Measurements from ENCODE around the gene BTBD18.

The BTBD18 gene, protein sequence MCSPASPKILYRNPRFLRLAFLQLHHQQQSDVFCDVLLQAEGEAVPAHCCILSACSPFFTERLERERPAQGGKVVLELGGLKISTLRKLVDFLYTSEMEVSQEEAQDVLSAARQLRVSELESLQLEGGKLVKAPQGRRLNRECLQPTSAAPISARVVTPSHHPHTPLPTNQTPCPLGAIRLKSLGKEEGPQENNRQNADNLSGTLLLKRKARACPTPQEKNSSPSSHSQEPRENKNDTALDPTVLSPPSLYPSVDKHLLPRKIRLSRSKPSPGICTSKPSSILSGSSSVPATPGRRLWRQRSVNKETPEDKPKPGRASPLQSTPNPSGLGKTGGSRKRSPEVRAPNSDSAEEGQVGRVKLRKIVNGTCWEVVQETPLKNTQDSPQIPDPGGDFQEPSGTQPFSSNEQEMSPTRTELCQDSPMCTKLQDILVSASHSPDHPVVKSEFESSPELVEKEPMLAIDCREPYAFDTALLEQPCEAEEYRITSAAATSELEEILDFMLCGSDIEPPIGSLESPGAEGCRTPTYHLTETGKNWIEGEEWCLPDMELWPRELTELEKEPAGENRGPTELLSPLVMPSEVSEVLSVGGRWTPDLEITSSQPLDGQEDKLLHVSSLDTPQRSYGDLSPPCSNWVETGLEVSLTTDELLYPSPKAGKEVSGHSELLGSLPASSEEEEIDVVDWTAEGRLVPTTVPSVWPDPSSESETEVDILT

DNA sequence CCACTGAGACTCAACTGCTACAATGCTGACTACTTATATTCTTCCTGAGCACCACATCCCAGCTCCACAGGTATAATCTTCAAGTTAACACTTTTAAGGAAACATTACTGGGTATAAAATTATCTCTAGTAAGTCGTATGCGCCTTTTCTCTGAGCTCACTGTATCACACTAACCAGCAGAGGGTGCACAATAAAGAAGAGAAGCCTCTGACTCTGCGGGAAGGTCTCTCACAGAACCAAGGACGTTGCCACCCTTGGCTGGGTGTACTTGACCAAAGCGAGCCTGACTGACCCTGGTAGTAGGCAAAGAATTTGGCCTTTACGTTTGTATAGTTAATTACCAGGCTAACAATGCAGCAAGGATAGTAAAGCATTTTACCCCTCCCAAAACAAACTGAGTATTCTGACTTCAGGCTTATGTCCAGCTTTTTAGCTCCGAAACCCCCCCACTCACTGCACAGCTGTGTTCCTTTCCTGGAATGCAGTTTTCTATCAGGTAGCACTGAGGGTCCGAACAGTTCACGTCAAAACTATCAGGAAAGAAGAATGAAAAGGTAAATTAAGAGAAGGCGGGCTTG is at the start of gene BTBD18:
Gene BTBD18, minus strand, starts transcription at position 144 of the 578 bp plus-strand sequence. CDS start 631 bp downstream, outside the sequence.
- DNase-seq, result peak in 14 of 42 donors; percentile 11 to 66 (median 36)
- intact Hi-C loops (cut with DNase I), result no loop called here

DNA sequence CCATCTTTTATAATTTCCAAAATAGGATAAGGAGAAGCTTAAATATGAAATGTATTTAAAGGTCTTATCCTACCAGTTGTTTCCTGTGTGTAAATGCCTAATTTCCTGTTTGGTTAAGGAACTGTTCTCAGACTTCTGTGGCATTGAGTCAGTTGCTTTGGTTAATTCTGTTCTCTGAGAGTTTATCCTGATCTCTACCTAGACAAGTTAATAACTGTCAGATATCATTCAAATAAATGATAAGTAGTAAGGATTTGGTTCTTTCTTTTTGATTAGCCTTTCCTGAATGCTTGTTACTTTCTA is 49.5 kb upstream of the BTBD18 start:
- DNase-seq, result no peak
- intact Hi-C loops (cut with DNase I), result loop anchor here (5.0 kb wide), 3 partner anchors 59 to 134 kb away; partner anchors contain the start of genes MED19, SELENOH, TMX2 and ZDHHC5

DNA sequence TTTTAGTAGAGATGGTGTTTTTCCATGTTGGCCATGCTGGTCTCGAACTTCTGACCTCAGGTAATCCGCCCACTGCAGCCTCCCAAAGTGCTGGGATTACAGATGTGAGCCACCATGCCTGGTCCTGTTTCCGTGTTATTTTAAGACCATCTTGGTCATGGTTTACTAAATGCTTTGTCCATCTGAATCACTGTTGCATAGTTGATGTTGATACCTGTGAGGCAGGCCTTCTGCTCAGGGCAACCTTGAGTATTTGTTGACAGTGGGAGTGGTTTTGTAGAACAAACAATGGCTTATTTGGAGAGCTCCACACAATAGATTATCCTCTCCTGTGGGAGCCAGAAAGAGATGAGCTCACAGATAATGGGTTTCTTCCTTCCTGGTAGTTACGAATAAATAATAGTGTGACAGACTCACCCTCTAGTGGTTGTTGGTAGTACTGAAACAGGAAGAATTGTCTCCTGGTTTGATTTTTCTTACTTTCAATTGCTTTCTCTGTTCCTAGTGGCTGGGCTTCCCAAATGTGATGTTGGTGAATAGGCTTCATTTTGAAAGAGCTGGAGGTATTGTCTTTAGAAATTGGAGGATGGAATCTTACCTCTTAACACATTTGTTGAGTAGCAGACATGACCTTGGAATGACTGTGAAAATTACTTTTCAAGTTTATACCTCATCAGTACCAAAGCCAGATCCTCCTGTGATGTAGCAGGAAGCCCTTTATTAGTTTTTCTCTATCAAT is 49.0 kb upstream of the BTBD18 start:
- intact Hi-C loops (cut with DNase I), result loop anchor here (5.0 kb wide), 3 partner anchors 58 to 133 kb away; partner anchors contain the start of genes MED19, SELENOH, TMX2 and ZDHHC5
- peak in 10 of 42 donors; percentile 10 to 71 (median 30) for DNase-seq

DNA sequence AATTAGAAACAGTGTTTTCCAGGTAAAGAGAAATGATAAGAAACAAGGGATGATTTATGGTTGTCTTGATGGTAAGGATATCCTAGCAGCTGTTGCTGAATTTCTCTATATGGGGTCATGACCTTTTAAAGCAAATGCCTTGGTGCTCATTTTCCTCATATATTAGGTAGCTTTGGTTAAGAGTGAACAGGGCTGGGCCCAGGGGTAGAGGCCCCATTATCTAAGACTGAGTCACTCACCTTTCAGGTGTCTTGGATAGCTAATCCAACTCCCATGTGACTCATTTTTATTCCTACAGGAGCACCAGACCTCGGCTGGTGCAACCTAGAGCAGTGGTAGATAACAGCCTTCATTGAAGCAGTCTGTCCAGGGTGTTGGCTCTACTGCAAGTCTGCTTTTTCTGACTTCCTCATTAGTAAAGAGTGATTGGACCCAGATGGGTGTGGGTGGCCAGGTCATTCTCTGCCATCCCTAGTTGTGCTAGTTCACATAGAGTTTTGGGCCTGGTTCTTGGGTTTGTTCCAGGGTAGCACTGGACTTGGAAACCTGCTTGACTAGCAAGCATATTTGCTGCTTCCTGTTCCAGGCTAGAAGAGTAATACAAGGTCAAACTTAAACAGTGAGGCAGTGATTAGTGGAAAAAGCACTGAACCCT is 47.4 kb upstream of the BTBD18 start:
- DNase-seq, result peak in 1 of 42 donors; percentile 44
- intact Hi-C loops (cut with DNase I), result no loop called here

DNA sequence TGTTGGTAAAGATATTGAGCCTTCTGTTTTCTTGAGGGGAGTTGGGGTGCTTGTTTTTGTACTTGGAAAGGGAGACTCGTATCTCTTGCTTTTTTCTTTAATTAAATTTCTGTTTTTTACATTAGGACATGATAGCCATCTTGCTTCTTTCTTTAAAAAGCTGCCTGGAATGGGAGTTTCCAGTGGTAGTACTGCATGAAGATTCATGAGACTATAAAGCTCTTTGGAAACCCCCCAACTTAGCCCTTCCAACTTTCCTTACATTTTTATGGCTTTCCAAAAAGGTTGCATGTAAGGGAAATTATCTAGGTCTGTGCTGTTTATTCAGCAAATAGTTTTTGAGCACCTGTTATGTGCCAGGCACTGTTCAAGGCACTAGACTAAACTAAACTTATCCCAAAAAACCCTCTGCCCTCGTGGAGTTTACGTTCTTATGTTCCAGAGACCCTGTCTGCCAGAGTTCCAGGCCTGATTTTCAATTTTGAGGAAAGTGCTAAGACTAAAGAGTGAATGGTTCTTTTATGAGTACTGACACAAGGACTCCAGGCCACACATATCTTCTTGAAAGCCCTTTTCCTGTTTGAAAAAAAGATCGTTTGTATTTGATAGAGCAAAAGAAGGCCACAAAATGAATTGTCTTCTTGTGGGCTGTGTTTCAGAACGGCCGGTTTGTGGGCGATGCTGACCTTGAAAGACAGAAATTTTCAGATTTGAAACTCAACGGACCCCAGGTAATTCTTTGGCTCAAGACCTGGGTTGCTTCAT is 41.9 kb upstream of the BTBD18 start:
- no peak for DNase-seq
- intact Hi-C loops (cut with DNase I), result no loop called here

DNA sequence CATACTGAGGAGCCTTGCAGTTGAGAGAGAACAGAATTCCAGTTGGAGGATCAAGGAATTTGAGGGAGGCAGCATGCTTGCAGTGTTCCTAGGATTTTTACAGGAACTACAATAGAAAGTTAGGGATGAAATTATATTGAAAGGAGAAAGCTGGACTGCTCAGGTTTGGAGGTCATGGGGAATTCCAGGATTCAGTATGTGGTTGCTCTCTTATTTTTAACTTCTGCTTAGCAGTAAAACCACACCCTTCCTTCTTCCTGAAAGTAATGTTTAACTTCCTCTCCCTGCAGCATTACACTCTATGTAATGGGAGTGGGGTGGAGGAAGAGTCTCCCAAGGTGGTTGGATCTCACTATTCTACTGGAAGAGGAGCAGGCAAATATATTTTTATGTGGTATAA is 41.3 kb upstream of the BTBD18 start:
- DNase-seq, result no peak
- intact Hi-C loops (cut with DNase I), result no loop called here

DNA sequence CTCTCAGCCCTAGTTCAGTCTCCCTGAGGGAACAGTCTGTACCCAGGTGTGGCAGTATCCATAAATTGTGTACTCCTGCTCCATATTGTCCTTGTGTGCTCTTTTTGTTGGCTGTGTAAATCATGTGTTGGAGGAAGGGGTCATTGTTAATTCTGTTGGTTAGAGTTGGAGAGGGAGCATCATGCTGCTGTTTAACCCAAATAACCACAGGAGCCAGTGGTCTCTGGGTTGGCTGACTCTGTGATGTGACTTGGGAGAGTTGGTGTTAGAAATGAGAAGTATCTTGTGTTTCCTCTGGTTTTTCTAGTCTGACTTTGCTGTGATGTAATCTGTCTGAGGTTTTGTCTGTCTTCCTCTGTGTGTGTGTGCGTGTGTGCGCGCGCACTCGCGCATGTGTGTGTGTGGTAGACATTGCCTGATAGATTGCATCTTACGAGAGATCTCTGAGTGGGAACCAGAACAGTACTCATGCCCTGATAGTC is 40.5 kb upstream of the BTBD18 start:
- intact Hi-C loops (cut with DNase I), result no loop called here
- DNase-seq, result peak in 33 of 42 donors; percentile 14 to 80 (median 39)

DNA sequence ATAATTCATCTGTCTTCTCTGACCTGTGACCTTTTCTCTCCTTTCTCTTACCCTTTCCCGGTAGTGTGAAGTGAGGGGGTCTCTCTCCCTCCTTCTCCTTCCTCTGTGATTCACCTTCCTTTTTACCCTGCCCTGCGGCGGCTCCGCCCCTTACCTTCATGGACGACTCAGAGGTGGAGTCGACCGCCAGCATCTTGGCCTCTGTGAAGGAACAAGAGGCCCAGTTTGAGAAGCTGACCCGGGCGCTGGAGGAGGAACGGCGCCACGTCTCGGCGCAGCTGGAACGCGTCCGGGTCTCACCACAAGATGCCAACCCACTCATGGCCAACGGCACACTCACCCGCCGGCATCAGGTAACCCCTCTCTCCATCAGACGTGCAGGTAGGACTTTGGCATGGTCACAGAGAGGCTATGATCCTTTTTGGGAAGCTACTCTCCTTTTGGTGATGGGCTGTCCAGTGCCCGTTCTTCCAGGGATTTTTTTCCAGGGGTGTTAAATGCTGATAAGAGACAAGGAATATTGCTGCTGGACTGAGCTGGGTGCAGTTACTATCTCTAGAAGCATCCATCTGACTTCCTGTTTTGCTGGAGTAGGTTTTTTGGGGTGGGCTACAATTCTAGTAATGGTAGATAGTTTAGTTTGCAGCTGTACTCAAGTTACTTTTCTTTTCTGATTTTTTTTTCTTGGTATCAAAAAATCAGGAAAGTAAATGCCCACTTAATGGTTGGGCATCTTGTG is 39.9 kb upstream of the BTBD18 start:
- DNase-seq, result no peak
- intact Hi-C loops (cut with DNase I), result no loop called here

DNA sequence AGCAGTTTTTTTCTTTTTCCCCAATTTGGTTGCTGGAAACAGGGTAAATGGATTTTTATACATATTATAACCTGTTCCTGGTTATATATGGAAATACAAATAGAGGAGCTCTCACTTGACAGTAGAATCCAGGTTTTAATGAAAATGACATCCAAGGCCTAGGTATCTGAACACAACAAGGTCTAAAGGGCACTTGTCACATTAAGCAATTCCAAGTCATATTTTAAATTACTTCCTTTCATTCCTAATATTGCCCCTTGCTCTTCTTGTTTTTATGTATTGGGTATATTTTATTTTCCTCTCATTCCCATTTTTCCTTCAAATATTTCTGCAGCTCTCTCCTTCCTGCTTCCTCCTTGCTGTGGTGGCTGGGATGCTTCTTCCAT is 37.1 kb upstream of the BTBD18 start:
- DNase-seq, result no peak
- intact Hi-C loops (cut with DNase I), result no loop called here

DNA sequence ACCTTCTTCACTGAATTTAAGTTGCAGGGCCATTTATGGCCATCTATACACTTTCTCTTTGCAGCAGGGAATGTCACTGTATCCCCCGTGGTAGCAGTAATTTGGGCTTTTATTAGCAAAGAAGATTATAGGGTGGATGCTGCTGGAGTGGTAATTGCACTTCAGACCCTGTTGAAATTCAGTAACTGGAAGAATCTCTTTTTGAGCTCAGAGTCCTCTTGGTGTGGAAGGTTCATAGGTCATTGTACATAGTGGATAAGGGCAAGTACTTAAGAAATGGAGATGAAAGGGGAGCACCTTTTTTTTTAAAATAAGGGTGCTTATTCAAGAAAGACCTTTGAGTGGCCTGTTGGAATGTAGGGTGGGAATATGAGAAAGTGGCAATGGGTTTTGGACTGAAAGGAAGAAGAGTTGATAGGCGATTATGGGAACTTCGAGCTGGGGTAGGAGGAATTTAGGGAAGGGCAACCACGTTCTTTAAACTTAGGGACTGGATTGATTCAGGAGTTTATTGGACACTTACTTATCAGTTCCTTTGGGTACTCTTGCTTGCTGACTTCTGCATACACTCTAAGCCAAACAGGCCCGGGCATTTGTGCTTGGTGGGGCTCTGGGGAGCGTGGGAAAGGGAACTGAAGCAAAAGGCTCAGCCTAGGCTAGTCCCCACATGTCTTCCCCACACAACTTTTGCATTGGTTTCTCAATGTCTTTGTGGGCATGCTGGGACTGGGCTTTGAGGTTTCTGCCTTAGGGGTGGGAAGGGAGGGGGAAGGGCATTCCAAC is 36.5 kb upstream of the BTBD18 start:
- DNase-seq, result peak in 24 of 42 donors; percentile 20 to 58 (median 39)
- intact Hi-C loops (cut with DNase I), result no loop called here

DNA sequence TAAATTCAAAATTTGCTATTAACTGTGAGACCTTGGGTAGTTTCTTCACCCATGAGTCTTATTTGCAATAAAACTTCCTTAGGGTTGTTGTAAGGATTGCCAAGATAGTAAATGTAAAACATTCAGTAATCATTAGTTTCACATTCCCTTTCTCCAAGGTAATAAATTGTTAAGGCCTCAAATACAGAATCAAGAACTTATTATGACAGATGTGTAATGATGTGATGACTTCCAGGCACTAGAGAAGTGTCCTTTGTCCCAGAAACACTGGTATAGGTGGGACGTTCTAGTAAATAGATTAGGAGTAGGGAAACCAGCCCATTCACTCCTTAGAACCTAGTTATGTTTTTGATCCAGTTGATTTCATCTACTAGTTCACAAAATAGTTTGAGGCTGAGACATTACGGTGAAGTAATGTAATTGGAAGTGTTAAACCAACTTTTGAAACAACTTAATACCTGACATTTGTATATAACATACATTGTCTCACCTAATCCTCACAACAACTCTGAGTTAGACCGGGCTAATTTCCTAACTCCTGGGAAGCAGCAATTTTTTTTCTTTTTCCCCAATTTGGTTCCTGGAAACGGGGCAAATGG is 35.5 kb upstream of the BTBD18 start:
- intact Hi-C loops (cut with DNase I), result no loop called here

DNA sequence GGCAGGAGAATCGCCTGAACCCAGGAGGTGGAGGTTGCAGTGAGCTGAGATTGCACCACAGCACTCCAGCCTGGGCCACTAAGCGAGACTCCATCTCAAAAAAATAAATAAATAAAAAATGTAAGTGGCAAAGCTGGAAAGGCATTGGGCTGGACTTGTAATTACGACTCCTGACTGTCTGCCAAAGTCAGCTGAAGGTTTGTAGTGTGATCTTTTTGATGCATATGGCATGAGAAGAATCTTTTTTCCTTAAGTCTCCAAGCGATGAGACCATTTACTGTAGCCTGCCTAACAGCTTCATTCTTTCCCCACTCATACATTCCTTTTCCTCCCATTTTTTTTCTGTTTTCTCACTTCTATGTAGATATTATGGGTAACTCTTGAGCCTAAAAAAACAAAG is 34.8 kb upstream of the BTBD18 start:
- intact Hi-C loops (cut with DNase I), result no loop called here

More for the DNA sequence above, 35.5 kb upstream of the BTBD18 start:
- no peak for DNase-seq

DNA sequence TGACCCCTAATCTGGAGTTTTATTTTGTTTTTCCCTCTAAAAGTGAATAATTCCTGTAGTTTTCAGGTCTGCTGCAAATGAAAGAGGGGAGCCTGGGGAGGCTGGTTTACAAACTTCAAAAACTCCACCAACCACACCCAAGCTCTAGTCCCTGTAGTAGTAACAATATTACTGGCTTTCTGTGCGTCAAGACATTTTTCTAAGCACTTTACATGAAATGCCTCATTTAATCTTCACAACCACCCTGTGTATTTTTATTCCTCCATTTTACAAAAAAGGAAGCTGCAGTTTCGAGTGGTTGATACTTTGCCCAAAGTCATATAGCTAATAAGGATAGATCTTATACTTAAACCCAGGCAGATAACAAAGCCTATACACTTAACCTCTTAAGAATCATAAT is 33.5 kb upstream of the BTBD18 start:
- no peak for DNase-seq
- intact Hi-C loops (cut with DNase I), result no loop called here

More for the DNA sequence above, 34.8 kb upstream of the BTBD18 start:
- no peak for DNase-seq

DNA sequence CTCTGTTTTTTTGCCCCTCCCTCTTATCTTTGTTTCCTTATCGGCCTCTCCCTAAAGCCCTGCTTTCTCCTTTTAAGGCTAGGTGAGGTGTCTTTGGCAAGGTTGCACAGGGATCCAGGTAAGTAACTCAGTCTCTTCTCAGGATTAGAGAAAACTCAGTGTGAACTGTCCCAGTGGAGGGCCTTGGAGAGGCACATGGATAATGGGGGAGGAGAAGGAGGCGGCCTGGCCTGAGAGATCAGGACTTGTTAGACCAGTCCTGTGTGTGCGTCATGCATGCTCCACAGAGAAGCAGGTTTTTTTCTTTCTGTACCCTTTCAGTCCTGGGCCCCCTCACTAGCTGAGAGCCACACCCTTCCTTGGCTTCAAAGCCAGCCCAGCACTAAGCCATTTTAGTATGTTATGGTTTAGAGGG is 29.9 kb upstream of the BTBD18 start:
- intact Hi-C loops (cut with DNase I), result no loop called here
- no peak for DNase-seq

DNA sequence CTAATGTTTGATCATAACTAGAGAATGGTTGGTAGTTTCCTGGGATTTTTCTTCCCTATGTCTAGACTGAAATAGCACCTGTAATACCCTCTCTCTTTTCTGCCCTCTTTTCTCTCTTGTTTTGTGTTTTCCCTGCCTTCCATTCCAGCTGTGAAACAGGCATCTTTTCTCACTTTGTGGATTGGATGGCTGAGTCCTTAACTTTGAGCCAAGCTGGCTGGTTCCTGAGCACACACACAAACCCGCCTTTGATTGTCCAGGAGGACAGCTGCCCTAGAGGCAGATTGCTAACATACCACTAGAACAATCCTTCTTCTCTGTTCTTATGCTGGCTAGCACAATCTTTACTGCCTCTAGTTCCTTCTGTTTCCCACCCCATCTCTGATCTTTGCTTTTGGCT is 27.7 kb upstream of the BTBD18 start:
- intact Hi-C loops (cut with DNase I), result no loop called here
- DNase-seq, result peak in 32 of 42 donors; percentile 29 to 82 (median 58)
